Mammary epithelial cell (primary cell): Measurements from ENCODE around the gene TERB1.

Source experiments
- CTCF ChIP-seq, 2 donors: IDR thresholded peaks in 1 of 2; conservative IDR thresholded peaks in 1 of 2; 2 replicates each; pipeline ENCODE4 v1.5.1; 2011 to 2012; ENCODE audit warnings: inconsistent platforms in 2 of 2, low read length in 2 of 2, mild to moderate bottlenecking in 2 of 2, control low read depth in 1 of 2, low read depth in 1 of 2; ENCODE audit not compliant: insufficient read depth in 1 of 2; ENCODE audit errors: extremely low read depth in 1 of 2
- EZH2 ChIP-seq: IDR thresholded peaks from 2 replicates; pipeline ENCODE4 v1.6.1; 2012; ENCODE audit warnings: low read length, inconsistent platforms, borderline replicate concordance

DNA sequence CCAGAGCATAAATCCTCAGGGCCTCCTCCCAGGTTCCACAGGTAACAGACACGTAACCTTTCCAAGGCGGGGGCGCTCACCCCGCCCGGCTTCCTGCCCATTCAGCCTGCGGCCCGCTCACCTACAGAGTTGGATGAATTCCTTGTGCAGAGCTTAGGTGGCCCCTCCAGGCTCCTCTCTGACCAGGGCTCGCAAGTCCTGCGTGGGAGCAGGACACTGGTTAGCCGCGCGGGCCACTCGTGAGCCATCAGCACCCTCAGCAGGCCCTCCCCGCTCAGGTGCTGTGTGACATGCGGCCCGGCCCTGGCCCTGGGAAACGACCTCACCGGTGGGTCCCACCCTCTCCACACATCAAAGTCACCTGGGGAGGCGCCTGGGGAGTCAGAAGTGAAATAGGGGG is 528 bp downstream of the TERB1 start:
- TF ChIP-seq CTCF (conservative IDR thresholded peaks at IDR 0.05 in 1 of 2, IDR thresholded peaks at IDR 0.05 in 1 of 2; ENCODE audit: extremely low read depth in 1 of 2, insufficient read depth in 1 of 2, low read depth in 1 of 2, low read length in 2 of 2) (no peak), EZH2 (no peak)
